HCT116 (cell line): ENCODE results near the gene COPG1.

Experiments used
- ATF3 ChIP-seq: IDR thresholded peaks from 2 replicates; pipeline ENCODE4 v1.6.1; 2012
- CTCF ChIP-seq, 3 experiments: fragments of 200-600 bp in 1 of 3; sonication (generic) in 1 of 3; IDR thresholded peaks in 2 of 3; conservative IDR thresholded peaks in 1 of 3; 2 replicates each; pipeline ENCODE4 v1.5.1; 2012 to 2017; ENCODE audit warnings: low read depth in 2 of 3, low read length in 2 of 3, antibody characterized with exemption in 1 of 3, borderline replicate concordance in 1 of 3, control low read depth in 1 of 3, mild to moderate bottlenecking in 1 of 3, mixed read lengths in 1 of 3, mixed run types in 1 of 3, moderate library complexity in 1 of 3; ENCODE audit not compliant: insufficient read depth in 1 of 3
- EGR1 ChIP-seq: IDR thresholded peaks from 2 replicates; pipeline ENCODE4 v1.6.1; 2012; ENCODE audit warnings: low read depth
- ELF1 ChIP-seq: IDR thresholded peaks from 2 replicates; pipeline ENCODE4 v1.6.1; 2012; ENCODE audit warnings: low read depth, borderline replicate concordance
- EZH2phosphoT487 ChIP-seq: fragments of 200-600 bp; IDR thresholded peaks from 2 replicates; pipeline ENCODE4 v1.6.1; 2018; ENCODE audit warnings: antibody characterized with exemption, borderline replicate concordance
- JUND ChIP-seq: IDR thresholded peaks from 2 replicates; pipeline ENCODE4 v1.6.1; 2012
- POLR2A ChIP-seq: IDR thresholded peaks from 2 replicates; pipeline ENCODE4 v1.7.0; 2011; ENCODE audit warnings: borderline replicate concordance; ENCODE audit not compliant: insufficient read depth, insufficient read length; ENCODE audit errors: extremely low read depth
- POLR2AphosphoS5 ChIP-seq: IDR thresholded peaks from 2 replicates; pipeline ENCODE4 v1.6.1; 2011; ENCODE audit warnings: mild to moderate bottlenecking, low read depth, low read length, moderate library complexity

- TF ChIP-seq EZH2phosphoT487, result no peak
- TF ChIP-seq CTCF (IDR thresholded peaks at IDR 0.05 in 2 of 3, conservative IDR thresholded peaks at IDR 0.05 in 1 of 3; ENCODE audit: borderline replicate concordance in 1 of 3, insufficient read depth in 1 of 3, low read depth in 2 of 3, low read length in 2 of 3), result no peak
- no peak for TF ChIP-seq POLR2AphosphoS5
- TF ChIP-seq POLR2A, result no peak
- no peak for TF ChIP-seq EGR1
- no peak for TF ChIP-seq ELF1
- TF ChIP-seq JUND, result no peak
- no peak for TF ChIP-seq ATF3
Observed at GRCh38 chr3:129310111-129311011, 61.0 kb downstream of the COPG1 start.
